ENCODE data around the gene BLVRA.
"Not testable (repeated sequence)": the region's sequence is repeated elsewhere in the genome, so short reads cannot be mapped to it uniquely, and the experiment has no call there.

Gene BLVRA

DNA sequence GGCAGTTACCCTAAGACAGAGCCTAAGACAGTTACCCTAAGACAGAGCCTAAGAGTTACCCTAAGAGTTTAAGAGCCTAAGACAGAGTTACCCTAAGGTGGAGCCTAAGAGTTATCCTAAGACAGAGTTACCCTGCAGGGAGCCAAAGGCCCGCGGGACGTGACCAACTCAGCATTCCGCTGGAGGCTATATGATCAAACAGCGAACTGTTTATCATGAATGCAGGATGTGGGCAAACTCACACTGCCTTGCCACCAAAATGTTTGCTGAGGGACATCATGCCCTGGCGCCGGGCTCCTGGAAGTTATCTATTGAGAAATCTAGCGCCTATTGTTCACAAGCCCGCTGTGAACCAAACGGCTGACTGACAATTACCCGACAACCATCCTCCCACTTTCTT, 49.9 kb downstream of the BLVRA start:
- DNase-seq (ENCODE audit: low read depth), result no peak

DNA sequence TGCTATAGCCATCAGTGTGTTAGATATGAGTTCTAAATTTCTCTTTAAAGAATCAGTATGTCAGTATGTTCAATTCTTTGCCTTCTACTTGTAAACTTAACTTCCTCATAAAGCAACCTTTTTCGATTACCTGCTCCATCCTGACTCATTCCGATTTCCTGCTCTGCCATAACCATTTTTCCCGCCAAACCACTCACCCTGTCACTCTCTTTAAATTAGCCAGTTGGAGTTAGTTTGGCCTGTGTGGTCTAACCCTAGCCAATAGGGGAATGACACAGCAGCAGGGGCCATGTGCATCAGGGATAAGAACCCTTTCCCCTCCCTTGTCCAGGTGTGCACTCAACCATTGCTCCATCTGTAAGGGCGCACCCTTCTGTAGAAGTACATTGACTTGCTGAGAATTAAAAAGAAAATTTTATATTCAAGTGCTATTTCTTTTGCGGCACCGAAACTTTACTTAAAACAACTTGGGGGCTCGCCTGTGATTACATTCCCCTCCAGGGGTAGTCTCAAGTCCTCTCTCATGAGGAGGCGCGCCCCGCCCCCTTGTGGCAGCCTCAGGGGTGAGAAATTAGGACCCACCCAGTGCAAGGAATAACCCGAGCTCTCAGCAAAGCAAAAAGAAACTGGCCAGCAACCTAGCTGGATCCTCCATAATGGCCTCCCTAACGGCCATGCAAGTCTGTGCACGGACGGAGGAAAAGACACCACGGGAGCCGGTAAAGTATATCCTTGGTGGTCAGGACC, 51.9 kb downstream of the BLVRA start:
- DNase-seq (ENCODE audit: low read depth), result peak; percentile 41

DNA sequence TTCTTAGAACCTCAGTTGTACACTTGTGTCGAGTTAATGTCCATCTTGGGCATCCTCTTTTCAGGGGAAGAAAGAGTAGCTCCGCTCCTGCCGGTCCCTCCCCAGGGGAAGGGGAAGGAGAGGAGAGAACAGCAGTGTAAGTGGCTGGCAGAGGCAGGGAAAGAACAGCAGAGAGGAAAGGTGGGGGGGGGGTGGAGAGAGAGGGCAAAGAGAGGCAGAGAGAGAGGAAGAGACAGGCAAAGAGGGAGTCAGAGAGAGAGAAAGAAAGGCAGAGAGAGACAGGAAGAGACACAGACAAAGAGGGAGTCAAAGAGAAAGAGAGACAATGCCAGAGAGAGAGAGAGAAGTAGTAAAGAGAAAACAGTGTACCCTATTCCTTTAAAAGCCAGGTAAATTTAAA, 56.9 kb downstream of the BLVRA start:
- DNase-seq (ENCODE audit: low read depth), result no peak

DNA sequence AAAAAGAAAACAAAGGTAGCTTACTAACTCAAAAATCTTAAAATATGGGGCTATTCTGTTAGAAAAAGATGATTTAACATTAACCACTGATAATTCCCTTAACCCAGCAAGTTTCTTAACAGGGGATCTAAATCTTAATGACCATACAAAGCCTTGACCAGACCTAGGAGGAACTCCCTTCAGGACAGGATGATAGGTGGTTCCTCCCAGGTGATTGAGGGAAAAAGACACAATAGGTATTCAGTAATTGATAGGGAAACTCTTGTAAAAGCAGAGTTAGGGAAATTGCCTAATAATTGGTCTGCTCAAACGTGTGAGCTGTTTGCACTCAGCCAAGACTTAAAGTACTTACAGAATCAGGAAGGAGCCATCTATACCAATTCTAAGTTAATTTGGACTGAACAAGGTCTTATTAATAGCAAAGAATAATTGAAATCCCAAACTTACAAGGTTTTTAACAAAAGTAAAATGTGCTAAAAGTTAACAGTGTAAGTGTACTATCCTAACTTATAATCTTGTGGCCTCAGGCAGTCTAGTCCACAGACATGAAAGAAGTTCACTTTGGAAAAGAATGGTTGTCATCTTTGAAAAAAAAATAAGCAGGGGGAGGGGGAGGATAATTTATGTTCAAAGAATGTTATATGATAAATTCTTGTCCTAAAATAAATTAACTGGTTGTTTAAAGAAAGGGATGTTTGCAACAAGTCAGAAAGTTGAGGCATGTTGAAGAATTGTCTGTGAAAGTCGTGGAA, 57.7 kb downstream of the BLVRA start:
- not testable (repeated sequence) for DNase-seq (ENCODE audit: low read depth)

DNA sequence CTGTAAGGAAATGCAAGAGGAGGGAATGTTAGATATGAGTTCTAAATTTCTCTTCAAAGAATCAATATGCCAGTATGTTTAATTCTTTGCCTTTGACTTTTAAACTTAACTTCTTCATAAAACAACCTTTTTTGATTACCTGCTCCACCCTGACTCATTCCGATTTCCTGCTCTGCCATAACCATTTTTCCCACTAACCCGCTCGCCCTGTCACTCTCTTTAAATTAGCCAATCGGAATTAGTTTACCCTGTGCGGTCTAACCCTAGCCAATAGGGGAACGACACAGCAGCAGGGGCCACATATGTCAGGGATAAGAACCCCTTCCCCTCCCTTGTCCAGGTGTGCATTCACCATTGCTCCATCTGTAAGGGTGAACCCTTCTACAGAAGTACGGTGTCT, 64.9 kb downstream of the BLVRA start:
- not testable (repeated sequence) for DNase-seq (ENCODE audit: low read depth)

DNA sequence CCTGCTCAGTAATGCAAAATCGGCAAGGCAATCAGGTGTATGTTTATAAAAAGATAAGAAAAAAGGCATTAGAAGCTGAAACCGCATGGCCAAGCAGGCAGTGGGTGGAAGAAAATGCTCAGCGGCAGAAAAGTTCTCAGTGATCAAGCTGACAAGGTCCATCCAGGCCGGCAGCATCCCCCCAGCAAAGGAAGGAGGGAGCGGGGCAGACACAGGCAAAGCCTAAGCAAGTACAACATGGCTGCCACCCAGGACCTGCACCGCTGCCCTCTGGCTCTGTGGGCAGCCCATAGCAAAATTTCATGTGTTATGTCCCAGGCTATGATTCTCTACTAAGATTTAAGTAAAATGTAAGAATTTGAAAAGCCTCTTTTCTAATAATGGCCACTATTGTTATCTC, 65.5 kb downstream of the BLVRA start:
- DNase-seq (ENCODE audit: low read depth), result no peak

DNA sequence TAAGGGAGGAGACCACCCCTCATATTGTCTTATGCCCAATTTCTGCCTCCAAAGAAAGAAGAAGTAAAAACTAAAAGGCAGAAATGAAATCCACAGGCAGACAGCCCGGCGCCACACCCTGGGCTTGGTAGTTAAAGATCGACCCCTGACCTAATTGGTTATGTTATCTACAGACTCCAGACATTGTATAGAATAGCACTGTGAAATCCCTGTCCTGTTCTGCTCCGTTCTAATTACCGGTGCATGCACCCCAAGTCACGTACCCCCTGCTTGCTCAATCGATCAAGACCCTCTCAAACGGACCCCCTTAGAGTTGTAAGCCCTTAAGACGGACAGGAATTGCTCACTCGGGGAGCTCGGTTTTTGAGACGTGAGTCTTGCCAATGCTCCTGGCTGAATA, 66.0 kb downstream of the BLVRA start:
- DNase-seq (ENCODE audit: low read depth), result not testable (repeated sequence)

DNA sequence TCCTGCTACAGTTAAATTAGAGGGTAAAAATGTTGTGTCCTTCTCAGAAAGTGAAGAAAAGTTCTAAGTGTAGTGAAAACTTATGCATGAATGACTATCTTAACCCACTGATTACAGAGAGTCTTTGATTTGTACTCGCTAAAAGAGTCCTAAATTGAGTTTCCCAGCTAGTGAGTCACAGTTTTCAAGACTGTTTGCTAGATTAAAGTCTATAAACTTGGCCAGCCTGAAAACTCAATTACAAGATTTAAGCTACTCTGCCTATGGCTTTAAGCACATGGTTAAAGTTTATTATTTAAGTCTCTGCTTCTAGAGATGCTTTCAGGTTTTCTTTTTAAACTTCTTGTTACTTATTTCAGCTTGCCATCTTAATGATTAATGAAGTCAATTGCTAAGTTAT, 66.5 kb downstream of the BLVRA start:
- DNase-seq (ENCODE audit: low read depth), result no peak

DNA sequence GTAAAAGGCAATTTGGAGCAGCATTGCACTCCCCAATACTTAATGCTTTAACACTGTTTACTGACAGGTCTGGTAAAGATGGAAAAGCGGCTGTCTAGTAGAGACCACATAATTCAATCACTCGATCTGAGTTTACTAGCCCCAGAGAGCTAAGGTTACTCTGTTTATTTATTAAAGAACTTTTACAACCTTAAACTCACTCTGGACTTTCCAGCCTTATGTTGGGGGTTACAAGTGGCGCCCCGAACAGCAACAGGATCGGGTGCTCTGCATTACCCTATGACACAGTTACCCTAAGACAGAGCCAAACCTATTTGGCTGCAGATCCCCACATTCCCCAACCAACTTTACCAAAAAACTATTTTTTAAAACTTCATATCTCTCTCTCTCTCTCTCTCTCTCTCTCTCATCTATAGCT, 66.9 kb downstream of the BLVRA start:
- DNase-seq (ENCODE audit: low read depth), result no peak

DNA sequence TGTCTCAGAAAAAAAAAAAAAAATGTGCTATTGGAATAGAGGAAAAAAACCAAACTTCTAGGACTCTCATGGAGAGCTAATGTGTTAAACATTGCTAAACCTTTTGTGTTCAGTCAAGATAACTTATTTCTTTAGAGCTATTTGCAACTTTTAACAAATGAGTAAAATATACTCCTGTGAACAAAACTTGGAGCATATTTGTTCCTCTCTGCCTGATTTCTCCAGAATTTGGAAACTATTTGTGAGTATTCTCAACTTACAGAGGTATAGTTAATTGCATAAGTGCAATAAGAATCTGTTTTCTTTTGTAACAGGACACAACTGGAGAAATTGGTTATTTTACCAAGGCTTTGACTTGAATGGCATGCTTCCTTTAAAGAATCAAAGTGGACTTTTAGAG, 72.4 kb downstream of the BLVRA start:
- not testable (repeated sequence) for DNase-seq (ENCODE audit: low read depth)

DNA sequence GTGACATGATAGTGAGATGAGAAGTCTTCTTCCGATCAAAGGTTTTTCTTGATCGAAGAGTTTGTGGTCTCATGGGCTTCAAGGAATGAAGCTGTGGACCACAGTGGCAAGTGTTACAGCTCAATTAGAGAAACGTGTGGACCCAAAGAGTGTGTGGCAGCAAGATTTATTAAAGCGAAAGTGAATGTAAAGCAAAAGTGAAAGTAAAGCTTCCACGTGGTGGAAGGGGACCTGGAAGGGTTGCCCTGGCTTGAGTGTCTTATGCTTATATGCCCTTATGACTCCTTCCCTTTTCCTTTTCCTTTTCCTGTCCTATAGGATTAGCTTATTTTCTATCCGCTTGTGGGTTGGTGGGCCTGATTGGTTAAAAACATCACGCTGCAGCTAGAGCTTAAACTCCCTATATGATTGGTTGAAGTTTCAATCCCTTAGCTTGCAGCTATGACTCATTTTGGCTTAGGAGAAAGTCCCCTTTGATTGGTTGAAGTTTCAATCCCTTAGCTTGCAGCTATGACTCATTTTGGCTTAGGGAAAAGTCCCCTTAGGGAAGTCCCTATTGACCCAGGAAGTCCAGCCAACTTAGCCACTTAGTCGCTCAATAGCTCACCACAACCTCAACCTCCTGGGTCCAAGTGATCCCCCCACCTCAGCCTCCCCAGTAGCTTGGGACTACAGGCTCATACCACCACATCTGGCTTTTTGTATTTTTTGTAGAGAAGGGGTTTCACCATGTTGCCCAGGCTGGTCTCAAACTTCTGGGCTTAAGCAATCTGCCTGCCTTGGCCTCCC, 76.2 kb downstream of the BLVRA start:
- DNase-seq (ENCODE audit: low read depth), result no peak

DNA sequence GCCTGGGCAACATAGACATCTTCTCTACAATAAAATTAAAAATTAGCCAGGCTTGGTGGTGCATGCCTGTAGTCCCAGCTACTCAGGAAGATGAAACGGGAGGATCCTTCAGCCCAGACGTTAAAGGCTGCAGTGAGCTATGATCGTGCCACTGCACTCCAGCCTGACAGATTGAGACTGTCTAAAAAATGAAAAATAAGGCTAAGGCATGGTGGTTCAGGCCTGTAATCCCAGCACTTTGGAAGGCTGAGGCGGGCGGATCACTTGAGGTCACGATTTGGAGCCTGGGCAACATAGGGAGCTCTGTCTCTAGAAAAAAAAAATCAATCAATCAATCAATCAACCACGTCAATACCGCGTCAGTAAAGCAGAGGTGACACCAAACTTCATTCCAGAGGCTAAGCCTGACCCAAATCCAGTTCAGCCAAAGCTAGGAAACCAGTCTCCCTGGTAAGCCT, 79.8 kb downstream of the BLVRA start:
- DNase-seq (ENCODE audit: low read depth), result no peak

DNA sequence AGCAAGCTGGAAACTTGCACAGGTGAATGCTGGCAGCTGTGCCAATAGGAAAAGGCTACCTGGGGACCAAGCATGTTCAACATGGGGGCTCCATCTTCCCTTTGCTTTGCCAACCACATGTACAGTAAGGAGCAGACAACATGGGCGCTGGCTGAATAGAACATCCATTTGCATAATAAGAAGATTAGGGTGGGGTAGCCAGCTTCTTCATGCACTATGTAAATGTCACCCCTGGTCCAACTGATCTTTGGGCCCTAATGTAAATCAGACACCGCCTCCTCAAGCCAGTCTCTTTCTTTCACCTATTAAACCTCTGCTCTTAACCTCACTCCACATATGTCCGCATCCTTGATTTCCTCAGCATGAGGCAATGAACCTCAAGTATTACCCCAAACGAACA, 84.8 kb downstream of the BLVRA start:
- DNase-seq (ENCODE audit: low read depth), result no peak

DNA sequence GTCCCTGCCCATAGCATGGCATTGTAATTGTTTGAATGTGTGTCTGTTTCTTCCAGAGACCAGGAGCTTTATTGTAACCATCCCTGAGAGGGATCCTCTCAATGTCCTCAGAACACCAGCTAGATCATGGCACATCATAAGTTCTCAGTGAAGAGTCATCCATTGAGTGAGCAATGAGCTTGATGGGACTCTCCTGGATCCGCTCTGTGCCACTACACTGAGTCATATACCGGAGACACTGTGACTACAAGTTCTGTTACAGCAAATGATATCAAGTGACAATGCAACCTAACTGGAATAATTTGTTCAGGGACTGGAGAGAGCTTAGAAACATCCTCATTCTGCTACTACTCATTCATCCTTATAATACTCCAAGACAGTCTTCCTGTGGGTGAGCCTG, 85.8 kb downstream of the BLVRA start:
- DNase-seq (ENCODE audit: low read depth), result no peak

DNA sequence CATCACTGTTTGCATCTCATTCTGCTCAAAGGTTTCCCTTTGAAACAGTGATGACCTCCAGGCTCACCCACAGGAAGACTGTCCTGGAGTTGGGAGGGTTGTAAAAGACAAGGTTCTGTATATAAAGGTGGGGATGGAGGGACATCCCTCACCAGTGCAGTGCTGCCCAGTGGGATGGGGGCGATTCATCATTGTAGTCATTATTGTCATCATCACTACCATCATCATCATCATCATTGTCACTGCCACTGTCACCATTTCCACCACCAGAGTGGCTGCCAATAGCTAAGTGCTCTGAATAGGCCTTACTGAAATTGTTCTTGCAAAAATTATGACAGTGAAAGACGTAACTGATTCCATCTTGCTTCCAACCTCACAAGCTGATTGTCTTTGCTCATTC, 86.2 kb downstream of the BLVRA start:
- no peak for DNase-seq (ENCODE audit: low read depth)

DNA sequence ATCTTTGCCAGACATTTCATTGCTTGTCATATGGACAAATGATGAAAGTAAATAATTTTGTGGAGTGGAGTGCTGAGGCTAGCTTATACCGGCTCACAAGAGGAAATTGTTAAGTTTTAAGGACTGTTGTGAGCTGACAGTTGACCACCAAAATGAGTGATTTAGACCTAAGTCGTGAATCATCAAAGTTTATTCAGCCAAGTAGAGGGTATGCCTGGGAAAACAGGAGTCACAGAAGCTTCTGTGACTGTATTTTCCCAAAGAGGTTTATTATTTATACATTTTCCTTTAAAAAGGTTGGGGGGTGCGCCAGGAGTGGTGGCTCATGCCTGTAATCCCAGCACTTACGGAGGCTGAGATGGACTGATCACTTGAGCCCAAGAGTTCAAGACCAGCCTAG, 89.0 kb downstream of the BLVRA start:
- no peak for DNase-seq (ENCODE audit: low read depth)

DNA sequence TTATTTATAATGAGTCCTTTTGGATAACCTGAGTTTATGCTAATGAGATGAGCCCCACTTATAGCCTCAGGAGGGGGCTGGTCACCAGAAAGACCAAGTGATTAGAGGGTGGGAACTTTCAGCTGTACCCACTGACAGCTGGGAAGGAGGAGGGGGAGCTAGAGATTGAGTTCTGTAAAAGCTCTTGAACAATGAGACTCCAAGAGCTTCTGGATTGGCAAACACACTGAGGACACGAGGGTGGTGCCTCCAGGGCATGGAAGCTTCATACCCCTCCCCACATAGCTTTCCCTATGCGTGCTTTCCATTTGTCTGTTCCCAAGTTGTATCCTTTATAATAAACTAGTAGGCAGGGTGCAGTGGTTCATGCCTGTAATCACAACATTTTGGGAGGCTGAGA, 90.6 kb downstream of the BLVRA start:
- DNase-seq (ENCODE audit: low read depth), result no peak

DNA sequence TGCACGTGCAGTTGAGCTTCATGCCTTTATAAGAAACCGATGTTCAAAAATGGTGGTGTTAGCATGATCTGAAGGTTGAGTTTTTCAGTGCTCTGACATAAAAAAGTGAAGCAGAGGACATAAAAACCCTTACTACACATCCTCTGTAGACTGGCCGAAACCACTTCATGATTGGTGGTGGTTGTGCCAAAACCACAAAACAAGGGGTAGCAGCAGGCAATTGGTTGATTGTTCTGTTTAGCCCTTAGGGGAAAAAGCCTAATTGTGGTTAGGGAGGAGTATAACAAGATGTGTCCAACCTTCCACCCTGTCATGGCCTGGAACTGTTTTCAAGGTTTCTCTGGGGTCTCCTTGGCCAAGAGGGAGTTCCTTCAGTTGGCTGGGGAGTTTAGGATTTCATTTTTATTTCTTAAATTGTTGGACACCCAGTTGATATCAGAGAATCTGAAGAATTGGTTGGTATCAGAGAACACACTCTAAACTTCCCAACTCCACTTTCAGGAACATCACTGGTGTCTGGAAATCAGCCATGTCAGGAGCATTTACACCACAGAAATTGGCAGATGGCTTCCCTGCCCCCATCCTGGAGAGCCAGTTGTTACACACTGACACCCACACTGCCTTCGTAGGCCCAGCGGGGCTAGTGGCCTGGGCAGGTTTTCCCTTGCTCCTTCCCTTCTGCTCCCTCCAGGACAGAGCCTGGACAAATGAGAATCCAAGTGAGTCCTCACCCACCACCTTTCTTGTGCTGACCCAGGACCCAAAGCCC, 92.1 kb downstream of the BLVRA start:
- no peak for DNase-seq (ENCODE audit: low read depth)

DNA sequence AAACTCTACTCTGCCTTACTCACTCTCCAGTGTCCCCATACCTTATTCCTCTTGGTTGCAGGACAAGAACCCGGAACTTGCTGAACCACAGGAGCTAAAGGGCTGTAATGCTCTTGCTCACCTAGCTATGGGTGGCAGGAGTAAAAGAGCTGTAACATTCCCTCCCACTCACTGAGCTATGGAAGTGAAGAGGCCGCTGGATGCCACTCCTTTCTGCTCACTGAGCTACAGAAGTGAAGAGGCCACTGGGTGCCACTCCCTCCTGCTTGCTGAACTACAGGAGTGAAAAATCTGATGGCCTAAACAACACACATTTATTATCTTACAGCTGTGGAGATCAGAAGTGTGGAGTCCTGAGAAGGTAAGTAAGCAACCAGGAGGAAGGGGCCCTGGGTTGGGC, 93.3 kb downstream of the BLVRA start:
- DNase-seq (ENCODE audit: low read depth), result no peak

DNA sequence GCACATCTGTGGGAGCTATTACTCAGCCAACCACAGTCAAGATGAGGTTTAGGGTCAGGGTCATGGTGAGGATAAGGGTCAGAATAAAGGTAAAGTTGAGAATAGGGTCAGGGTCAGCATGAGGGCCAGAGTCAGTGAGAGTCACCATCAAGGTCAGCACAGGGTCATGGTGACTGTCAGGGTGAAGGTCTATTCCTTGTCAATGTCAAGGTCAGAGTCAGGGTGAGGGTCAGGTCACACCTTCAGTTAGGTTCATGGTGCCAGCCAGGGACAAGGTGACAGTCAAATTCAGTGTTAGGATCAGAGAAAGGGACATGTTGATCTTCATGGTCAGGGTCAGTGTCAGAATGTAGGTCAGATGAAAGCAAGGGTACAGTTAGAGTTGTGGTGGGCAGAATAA, 96.7 kb downstream of the BLVRA start:
- DNase-seq (ENCODE audit: low read depth), result no peak

DNA sequence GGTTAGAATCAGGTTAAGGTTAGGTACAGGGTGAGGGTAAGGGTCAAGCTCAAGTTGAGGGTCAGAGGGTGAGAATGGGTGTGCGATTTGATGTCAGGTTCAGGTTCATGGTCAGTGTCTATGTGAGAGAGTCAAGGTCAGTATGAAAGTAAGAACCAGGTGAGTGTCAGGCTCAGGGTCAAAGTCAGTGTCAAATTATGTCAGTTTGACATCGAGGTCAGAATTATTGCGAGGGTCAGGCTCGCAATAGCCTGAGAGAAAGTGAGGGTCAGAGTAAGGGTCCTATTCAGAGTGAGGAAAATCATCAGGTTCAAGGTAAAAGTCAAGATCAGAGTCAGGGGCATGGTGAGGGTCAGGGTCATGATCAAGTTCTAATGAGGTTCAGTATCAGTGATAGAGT, 97.8 kb downstream of the BLVRA start:
- no peak for DNase-seq (ENCODE audit: low read depth)
